Measurements from ENCODE around the gene FES.

The FES gene

DNA sequence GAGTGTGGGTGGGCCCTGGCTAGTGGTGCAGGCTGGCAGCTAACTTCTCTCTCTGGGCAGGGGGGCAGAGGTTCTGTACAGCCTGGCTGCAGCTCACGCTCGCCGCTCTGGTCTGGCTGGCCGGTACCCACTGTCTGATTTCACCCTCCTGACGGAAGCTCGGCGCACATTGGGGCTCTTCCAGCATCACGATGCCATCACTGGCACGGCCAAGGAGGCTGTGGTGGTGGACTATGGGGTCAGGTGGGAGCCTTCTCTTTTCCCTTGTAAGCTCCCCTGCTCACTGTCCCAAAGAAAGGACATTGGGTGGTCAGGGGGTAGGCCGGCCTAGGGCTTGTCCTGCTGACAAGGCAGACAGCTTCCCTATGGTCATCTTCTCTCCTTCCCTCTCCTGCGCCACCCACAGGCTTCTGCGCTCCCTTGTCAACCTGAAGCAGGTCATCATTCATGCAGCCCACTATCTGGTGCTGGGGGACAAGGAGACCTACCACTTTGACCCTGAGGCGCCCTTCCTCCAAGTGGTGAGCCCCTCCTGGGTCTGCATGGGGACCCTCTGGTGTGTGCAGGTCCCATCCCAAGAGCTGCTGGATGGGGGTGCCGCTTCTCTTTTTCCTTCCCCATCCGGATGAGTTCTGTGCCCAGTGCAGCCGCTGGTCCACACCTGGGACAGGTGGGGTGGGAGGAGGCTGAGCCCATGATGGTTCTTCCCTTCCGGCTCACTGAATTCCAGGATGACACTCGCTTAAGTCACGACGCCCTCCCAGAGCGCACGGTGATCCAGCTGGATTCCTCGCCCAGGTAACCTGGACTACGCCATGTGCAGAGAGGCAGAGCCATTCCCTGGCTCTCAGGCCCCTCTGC is 26.4 kb downstream of the FES start:
- no peak for DNase-seq
- TF ChIP-seq, protein P1, sequence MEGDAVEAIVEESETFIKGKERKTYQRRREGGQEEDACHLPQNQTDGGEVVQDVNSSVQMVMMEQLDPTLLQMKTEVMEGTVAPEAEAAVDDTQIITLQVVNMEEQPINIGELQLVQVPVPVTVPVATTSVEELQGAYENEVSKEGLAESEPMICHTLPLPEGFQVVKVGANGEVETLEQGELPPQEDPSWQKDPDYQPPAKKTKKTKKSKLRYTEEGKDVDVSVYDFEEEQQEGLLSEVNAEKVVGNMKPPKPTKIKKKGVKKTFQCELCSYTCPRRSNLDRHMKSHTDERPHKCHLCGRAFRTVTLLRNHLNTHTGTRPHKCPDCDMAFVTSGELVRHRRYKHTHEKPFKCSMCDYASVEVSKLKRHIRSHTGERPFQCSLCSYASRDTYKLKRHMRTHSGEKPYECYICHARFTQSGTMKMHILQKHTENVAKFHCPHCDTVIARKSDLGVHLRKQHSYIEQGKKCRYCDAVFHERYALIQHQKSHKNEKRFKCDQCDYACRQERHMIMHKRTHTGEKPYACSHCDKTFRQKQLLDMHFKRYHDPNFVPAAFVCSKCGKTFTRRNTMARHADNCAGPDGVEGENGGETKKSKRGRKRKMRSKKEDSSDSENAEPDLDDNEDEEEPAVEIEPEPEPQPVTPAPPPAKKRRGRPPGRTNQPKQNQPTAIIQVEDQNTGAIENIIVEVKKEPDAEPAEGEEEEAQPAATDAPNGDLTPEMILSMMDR (IDR thresholded peaks at IDR 0.05; ENCODE audit: low read depth, low read length): no peak
- H3K4me3 ChIP-seq (ENCODE audit: low read depth, low read length): no peak overlapping the region
- no peaks in the 10 kb centered on the region for H3K9me3 ChIP-seq (ENCODE audit: severe bottlenecking)
- peaks cover 21% of the 10 kb centered on the region for H3K27me3 ChIP-seq (ENCODE audit: insufficient read depth, low read depth, severe bottlenecking)
- H3K36me3 ChIP-seq: no peaks in the 10 kb centered on the region
- no peak overlapping the region for H3K27ac ChIP-seq

DNA sequence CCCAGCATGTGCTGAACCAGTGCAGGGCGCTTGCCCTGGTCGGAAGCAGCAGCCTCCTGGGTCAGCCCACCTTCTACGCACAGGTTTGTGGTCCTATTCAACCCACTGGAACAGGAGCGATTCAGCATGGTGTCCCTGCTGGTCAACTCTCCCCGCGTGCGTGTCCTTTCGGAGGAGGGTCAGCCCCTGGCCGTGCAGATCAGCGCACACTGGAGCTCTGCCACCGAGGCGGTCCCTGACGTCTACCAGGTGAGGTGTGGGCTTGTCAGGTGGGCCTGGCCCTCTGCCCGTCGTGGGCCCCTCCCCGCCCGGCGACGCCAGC is 27.0 kb downstream of the FES start:
- Histone ChIP-seq H3K27me3 (ENCODE audit: insufficient read depth, low read depth, severe bottlenecking) (peaks cover 16% of the 10 kb centered on the region), H3K36me3 (no peaks in the 10 kb centered on the region), H3K27ac (no peak overlapping the region), H3K4me3 (ENCODE audit: low read depth, low read length) (no peak overlapping the region), H3K9me3 (ENCODE audit: severe bottlenecking) (no peaks in the 10 kb centered on the region)
- TF ChIP-seq, protein P1 (IDR thresholded peaks at IDR 0.05; ENCODE audit: low read depth, low read length): no peak
- DNase-seq: no peak

DNA sequence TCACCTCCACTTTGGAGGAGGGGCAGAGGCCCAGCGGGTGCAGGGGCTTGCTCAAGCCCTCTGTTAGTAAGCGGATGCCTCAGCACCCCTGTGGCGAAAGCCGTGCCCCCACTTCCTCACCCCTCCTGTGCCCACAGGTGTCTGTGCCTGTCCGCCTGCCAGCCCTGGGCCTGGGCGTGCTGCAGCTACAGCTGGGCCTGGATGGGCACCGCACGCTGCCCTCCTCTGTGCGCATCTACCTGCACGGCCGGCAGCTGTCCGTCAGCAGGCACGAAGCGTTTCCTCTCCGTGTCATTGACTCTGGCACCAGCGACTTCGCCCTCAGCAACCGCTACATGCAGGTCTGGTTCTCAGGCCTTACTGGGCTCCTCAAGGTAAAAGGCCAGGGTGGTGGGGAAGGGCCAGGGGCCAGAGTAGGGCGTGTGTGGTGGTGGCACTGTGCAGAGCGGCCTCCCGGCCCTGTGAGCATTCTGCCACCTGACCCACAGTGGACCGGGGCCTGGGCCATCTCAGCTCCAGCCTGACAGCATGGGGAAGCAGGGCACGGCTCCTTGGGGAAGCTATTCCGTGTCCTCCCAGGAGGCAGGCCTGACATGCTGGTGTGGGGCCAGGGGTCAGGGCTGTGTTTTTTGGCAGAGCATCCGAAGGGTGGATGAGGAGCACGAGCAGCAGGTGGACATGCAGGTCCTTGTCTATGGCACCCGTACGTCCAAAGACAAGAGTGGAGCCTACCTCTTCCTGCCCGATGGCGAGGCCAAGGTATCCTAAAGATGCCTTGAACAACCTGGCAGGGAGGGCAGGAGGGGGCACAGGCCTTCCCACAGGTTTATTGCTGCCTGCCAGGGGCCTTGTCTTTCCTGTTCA is 27.8 kb downstream of the FES start:
- H3K36me3 ChIP-seq: no peaks in the 10 kb centered on the region
- peaks cover 11% of the 10 kb centered on the region for H3K27me3 ChIP-seq (ENCODE audit: insufficient read depth, low read depth, severe bottlenecking)
- no peak for DNase-seq
- no peaks in the 10 kb centered on the region for H3K9me3 ChIP-seq (ENCODE audit: severe bottlenecking)
- no peak overlapping the region for H3K4me3 ChIP-seq (ENCODE audit: low read depth, low read length)
- H3K27ac ChIP-seq: no peak overlapping the region
- TF ChIP-seq, protein P1 (IDR thresholded peaks at IDR 0.05; ENCODE audit: low read depth, low read length): no peak

DNA sequence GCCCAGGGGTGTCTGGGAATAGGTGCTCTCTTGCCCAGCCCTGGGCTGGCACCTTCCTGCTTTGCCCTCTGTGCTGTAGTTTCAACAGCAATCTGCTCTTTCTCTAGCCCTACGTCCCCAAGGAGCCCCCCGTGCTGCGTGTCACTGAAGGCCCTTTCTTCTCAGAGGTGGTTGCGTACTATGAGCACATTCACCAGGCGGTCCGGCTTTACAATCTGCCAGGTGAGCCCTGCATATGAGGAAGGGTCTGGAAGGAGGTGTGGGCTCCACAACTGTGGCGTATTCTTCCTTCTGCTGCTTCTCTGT is 28.4 kb downstream of the FES start:
- no peak overlapping the region for H3K27ac ChIP-seq
- H3K27me3 ChIP-seq (ENCODE audit: insufficient read depth, low read depth, severe bottlenecking): peaks cover 5% of the 10 kb centered on the region
- no peaks in the 10 kb centered on the region for H3K36me3 ChIP-seq
- H3K4me3 ChIP-seq (ENCODE audit: low read depth, low read length): no peak overlapping the region
- DNase-seq: no peak
- H3K9me3 ChIP-seq (ENCODE audit: severe bottlenecking): no peaks in the 10 kb centered on the region
- TF ChIP-seq, protein P1 (IDR thresholded peaks at IDR 0.05; ENCODE audit: low read depth, low read length): no peak

DNA sequence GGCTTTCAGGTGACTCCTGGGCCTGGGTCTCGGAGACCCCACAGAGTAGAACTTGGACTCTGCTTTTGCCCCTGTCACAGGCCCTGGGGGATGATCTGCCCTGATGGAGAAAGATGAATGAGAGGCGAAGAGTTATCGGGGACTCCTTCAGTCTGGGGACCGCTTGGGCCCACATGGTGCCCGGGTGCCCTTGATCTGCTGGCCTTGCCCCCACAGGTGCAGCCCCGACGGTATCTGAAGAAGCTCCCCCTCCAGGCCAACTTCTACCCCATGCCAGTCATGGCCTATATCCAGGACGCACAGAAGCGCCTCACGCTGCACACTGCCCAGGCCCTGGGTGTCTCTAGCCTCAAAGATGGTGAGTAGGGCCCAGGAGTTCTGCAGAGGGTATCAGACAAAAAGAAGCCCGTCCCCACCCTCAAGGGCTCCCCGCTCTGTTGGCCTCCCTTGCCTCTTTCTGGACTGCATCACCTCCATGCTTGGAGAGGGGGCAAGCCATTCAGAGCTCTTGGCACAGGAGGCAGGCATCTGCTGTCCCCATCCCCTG is 29.2 kb downstream of the FES start:
- no peaks in the 10 kb centered on the region for H3K27me3 ChIP-seq (ENCODE audit: insufficient read depth, low read depth, severe bottlenecking)
- no peak overlapping the region for H3K27ac ChIP-seq
- TF ChIP-seq, protein P1 (IDR thresholded peaks at IDR 0.05; ENCODE audit: low read depth, low read length): no peak
- no peaks in the 10 kb centered on the region for H3K9me3 ChIP-seq (ENCODE audit: severe bottlenecking)
- no peak for DNase-seq
- H3K4me3 ChIP-seq (ENCODE audit: low read depth, low read length): no peak overlapping the region
- no peaks in the 10 kb centered on the region for H3K36me3 ChIP-seq
